Measurements from ENCODE around the gene TIMM10. TPM values are rescaled to one million over a fixed set of nuclear protein-coding genes. Genes with fewer than 3 reads are reported as not detected.

The TIMM10 gene
- total and polyA plus RNA-seq, 2 experiments from 2014 or later: 23.3 to 99.4 TPM

- no peak overlapping the region for H3K27ac ChIP-seq
- peak; percentile 97 for TF ChIP-seq CTCF (IDR thresholded peaks at IDR 0.05; ENCODE audit: poor library complexity)
- TF ChIP-seq EZH2 (IDR thresholded peaks at IDR 0.05; ENCODE audit: borderline replicate concordance): no peak
- peak; percentile 87 for DNase-seq (ENCODE audit: low spot score)
Observed at GRCh38 chr11:57527056-57527631, 3.4 kb downstream of the TIMM10 start.

GRCh38 chr11:57523419-57523818, 7.1 kb downstream of the TIMM10 start:
- WGBS (ENCODE audit: low lambda C conversion rate, missing lambda C conversion rate): 95% methylated on average over 4 of the region's 4 CpGs

More at GRCh38 chr11:57527056-57527631, 3.4 kb downstream of the TIMM10 start:
- no peak overlapping the region for H2AFZ ChIP-seq
- H3K4me2 ChIP-seq: no peak overlapping the region
- no peaks in the 10 kb centered on the region for H3K27me3 ChIP-seq
- no peaks in the 10 kb centered on the region for H3K36me3 ChIP-seq (replicated peaks; ENCODE audit: insufficient read depth, low read depth)
- H3K4me1 ChIP-seq (ENCODE audit: insufficient read depth): no peaks in the 10 kb centered on the region
- WGBS (ENCODE audit: low lambda C conversion rate, missing lambda C conversion rate): 17% methylated on average over 7 of the region's 7 CpGs
- H3K9me3 ChIP-seq (ENCODE audit: low read depth): no peaks in the 10 kb centered on the region
- no peaks in the 10 kb centered on the region for H3K9me2 ChIP-seq (replicated peaks; ENCODE audit: insufficient read depth)
- no peaks in the 10 kb centered on the region for H4K20me1 ChIP-seq (ENCODE audit: insufficient read depth, poor library complexity, severe bottlenecking)
- peaks cover 14% of the 10 kb centered on the region for H3K79me2 ChIP-seq
- no peak overlapping the region for H3K4me3 ChIP-seq

GRCh38 chr11:57521116-57521515, 9.4 kb downstream of the TIMM10 start:
- no peaks in the 10 kb centered on the region for H3K9me3 ChIP-seq (ENCODE audit: low read depth)
- no peaks in the 10 kb centered on the region for H3K9me2 ChIP-seq (replicated peaks; ENCODE audit: insufficient read depth)
- H3K27ac ChIP-seq: no peak overlapping the region
- TF ChIP-seq EZH2phosphoT487 (IDR thresholded peaks at IDR 0.05; ENCODE audit: low read depth, severe bottlenecking, unreplicated experiment): no peak
- TF ChIP-seq CTCF (IDR thresholded peaks at IDR 0.05; ENCODE audit: poor library complexity): no peak
- TF ChIP-seq EZH2 (IDR thresholded peaks at IDR 0.05; ENCODE audit: borderline replicate concordance): no peak
- no peaks in the 10 kb centered on the region for H3K36me3 ChIP-seq (replicated peaks; ENCODE audit: insufficient read depth, low read depth)
- no peak overlapping the region for H3K4me2 ChIP-seq
- no peak overlapping the region for H3K4me3 ChIP-seq
- 91% methylated on average over 2 of the region's 2 CpGs for WGBS (ENCODE audit: low lambda C conversion rate, missing lambda C conversion rate)
- H3K27me3 ChIP-seq: peaks cover 7% of the 10 kb centered on the region
- no peaks in the 10 kb centered on the region for H3K4me1 ChIP-seq (ENCODE audit: insufficient read depth)
- no peak overlapping the region for H2AFZ ChIP-seq
- no peaks in the 10 kb centered on the region for H4K20me1 ChIP-seq (ENCODE audit: insufficient read depth, poor library complexity, severe bottlenecking)
- H3K79me2 ChIP-seq: no peaks in the 10 kb centered on the region
- no peak for DNase-seq (ENCODE audit: low spot score)

More at GRCh38 chr11:57523419-57523818, 7.1 kb downstream of the TIMM10 start:
- Histone ChIP-seq H3K27me3 (no peaks in the 10 kb centered on the region), H3K27ac (no peak overlapping the region), H3K4me1 (ENCODE audit: insufficient read depth) (no peaks in the 10 kb centered on the region), H3K9me2 (replicated peaks; ENCODE audit: insufficient read depth) (no peaks in the 10 kb centered on the region), H4K20me1 (ENCODE audit: insufficient read depth, poor library complexity, severe bottlenecking) (no peaks in the 10 kb centered on the region), H3K36me3 (replicated peaks; ENCODE audit: insufficient read depth, low read depth) (no peaks in the 10 kb centered on the region), H3K9me3 (ENCODE audit: low read depth) (no peaks in the 10 kb centered on the region), H3K4me3 (no peak overlapping the region), H3K79me2 (no peaks in the 10 kb centered on the region), H2AFZ (no peak overlapping the region), H3K4me2 (no peak overlapping the region)
- no peak for DNase-seq (ENCODE audit: low spot score)
- TF ChIP-seq CTCF (IDR thresholded peaks at IDR 0.05; ENCODE audit: poor library complexity): no peak
- TF ChIP-seq EZH2 (IDR thresholded peaks at IDR 0.05; ENCODE audit: borderline replicate concordance): no peak
- TF ChIP-seq EZH2phosphoT487 (IDR thresholded peaks at IDR 0.05; ENCODE audit: low read depth, severe bottlenecking, unreplicated experiment): no peak
